Smooth muscle cell (in vitro differentiated cells): Measurements from ENCODE around the gene ARPC5. TPM values are rescaled to one million over a fixed set of nuclear protein-coding genes. Genes with fewer than 3 reads are reported as not detected.

ENCODE experiments used
- DNase-seq: peaks from one replicate; lab custom pipeline; 2025; ENCODE audit not compliant: unreplicated experiment; lab: John Stamatoyannopoulos, UW
- H2AFZ ChIP-seq: fragments of 200-600 bp; sonication (generic); 2 replicates; pipeline ENCODE4 v1.6.0; 2016; ENCODE audit warnings: antibody characterized with exemption, low read depth, mild to moderate bottlenecking
- H3F3A ChIP-seq: fragments of 200-600 bp; sonication (generic); 2 replicates; pipeline ENCODE4 v1.6.0; 2017; ENCODE audit warnings: antibody characterized with exemption, low read depth
- H3K27ac ChIP-seq: fragments of 200-600 bp; sonication (generic); 2 replicates; pipeline ENCODE4 v1.5.1; 2016; ENCODE audit warnings: low read depth, mild to moderate bottlenecking
- H3K27me3 ChIP-seq: fragments of 200-600 bp; sonication (generic); 2 replicates; pipeline ENCODE4 v1.6.1; 2016; ENCODE audit warnings: low read depth, mild to moderate bottlenecking
- H3K36me3 ChIP-seq: fragments of 200-600 bp; sonication (generic); 2 replicates; pipeline ENCODE4 v1.5.1; 2016; ENCODE audit warnings: low read depth
- H3K4me1 ChIP-seq: fragments of 200-600 bp; sonication (generic); 2 replicates; pipeline ENCODE4 v1.5.1; 2016; ENCODE audit warnings: low read depth
- H3K4me2 ChIP-seq: fragments of 200-600 bp; sonication (generic); 2 replicates; pipeline ENCODE4 v1.6.0; 2016; ENCODE audit warnings: mild to moderate bottlenecking
- H3K4me3 ChIP-seq: fragments of 200-600 bp; sonication (generic); 2 replicates; pipeline ENCODE4 v1.5.1; 2016; ENCODE audit warnings: mild to moderate bottlenecking
- H3K79me2 ChIP-seq: fragments of 200-600 bp; sonication (generic); 2 replicates; pipeline ENCODE4 v1.6.0; 2016; ENCODE audit warnings: low read depth, mild to moderate bottlenecking
- H3K9ac ChIP-seq: fragments of 200-600 bp; sonication (generic); 2 replicates; pipeline ENCODE4 v1.6.0; 2016; ENCODE audit warnings: low read depth
- H3K9me3 ChIP-seq: fragments of 200-600 bp; sonication (generic); replicated peaks from 2 replicates; pipeline ENCODE4 v1.5.1; 2016; ENCODE audit warnings: low read depth
- H4K20me1 ChIP-seq: fragments of 200-600 bp; sonication (generic); 2 replicates; pipeline ENCODE4 v1.6.0; 2016; ENCODE audit warnings: low read depth
- WGBS: methylation state at CpG from one replicate; pipeline ENCODE4 v1.1.7; 2016; ENCODE audit warnings: low lambda C conversion rate; 5-methylcytosine and 5-hydroxymethylcytosine counted together
- polyA plus RNA-seq: library from polyadenylated mRNA; unstranded; fragments of >200 nt; fragmentation: Nextera tagmentation; extraction: Ambion mirVana; gene quantifications from 2 replicates; pipeline ENCODE4 v1.2.1, GENCODE V29; 2016
- total RNA-seq: library from RNA; depleted of rRNA; stranded (reverse); fragments of >200 nt; gene quantifications from 2 replicates; pipeline ENCODE4 v1.2.3, GENCODE V29; 2014
- TF ChIP-seq, protein P1 (sequence below): fragments of 200-600 bp; sonication (generic); IDR thresholded peaks from 2 replicates; pipeline ENCODE4 v1.5.1; 2017; ENCODE audit warnings: borderline replicate concordance, mild to moderate bottlenecking, antibody characterized with exemption; ENCODE audit not compliant: insufficient read depth, poor library complexity, severe bottlenecking

The ARPC5 gene
- total and polyA plus RNA-seq, 2 experiments from 2014 or later, result 188 to 205 TPM

DNA sequence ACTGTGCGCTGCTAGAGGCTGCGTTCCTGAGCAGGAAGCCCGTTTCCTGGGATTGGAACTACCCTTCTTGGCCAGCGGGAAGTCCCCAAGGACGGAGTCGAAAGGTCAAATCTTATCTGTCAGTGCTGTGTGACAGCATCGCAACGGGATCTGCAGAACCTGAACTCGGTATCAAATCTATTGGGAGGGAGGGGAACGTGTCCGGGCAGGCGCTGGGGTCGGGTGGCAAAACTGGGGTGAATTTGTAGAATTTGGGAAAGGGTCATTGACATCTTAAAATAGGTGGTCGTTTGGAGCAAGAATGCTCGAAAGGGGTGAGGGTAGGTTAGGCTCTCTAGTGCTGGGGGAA, 725 bp upstream of the ARPC5 start:
- H2AFZ ChIP-seq, result peak overlapping the region; percentile 81
- peaks cover 40% of the 10 kb centered on the region for H3K79me2 ChIP-seq
- H3K4me2 ChIP-seq, result peak overlapping the region; percentile 82
- H3K27me3 ChIP-seq, result peaks cover 11% of the 10 kb centered on the region
- peaks cover 5% of the 10 kb centered on the region for H3F3A ChIP-seq
- no peaks in the 10 kb centered on the region for H3K9me3 ChIP-seq
- no peak overlapping the region for H3K9ac ChIP-seq
- peak overlapping the region; percentile 89 for H3K4me3 ChIP-seq
- no peaks in the 10 kb centered on the region for H3K36me3 ChIP-seq
- peaks cover 33% of the 10 kb centered on the region for H4K20me1 ChIP-seq
- no peak for DNase-seq
- TF ChIP-seq, protein P1, sequence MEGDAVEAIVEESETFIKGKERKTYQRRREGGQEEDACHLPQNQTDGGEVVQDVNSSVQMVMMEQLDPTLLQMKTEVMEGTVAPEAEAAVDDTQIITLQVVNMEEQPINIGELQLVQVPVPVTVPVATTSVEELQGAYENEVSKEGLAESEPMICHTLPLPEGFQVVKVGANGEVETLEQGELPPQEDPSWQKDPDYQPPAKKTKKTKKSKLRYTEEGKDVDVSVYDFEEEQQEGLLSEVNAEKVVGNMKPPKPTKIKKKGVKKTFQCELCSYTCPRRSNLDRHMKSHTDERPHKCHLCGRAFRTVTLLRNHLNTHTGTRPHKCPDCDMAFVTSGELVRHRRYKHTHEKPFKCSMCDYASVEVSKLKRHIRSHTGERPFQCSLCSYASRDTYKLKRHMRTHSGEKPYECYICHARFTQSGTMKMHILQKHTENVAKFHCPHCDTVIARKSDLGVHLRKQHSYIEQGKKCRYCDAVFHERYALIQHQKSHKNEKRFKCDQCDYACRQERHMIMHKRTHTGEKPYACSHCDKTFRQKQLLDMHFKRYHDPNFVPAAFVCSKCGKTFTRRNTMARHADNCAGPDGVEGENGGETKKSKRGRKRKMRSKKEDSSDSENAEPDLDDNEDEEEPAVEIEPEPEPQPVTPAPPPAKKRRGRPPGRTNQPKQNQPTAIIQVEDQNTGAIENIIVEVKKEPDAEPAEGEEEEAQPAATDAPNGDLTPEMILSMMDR, result no peak
- H3K27ac ChIP-seq, result no peak overlapping the region
- peaks cover 30% of the 10 kb centered on the region for H3K4me1 ChIP-seq
- WGBS, result 7% methylated on average over 15 of the region's 15 CpGs

DNA sequence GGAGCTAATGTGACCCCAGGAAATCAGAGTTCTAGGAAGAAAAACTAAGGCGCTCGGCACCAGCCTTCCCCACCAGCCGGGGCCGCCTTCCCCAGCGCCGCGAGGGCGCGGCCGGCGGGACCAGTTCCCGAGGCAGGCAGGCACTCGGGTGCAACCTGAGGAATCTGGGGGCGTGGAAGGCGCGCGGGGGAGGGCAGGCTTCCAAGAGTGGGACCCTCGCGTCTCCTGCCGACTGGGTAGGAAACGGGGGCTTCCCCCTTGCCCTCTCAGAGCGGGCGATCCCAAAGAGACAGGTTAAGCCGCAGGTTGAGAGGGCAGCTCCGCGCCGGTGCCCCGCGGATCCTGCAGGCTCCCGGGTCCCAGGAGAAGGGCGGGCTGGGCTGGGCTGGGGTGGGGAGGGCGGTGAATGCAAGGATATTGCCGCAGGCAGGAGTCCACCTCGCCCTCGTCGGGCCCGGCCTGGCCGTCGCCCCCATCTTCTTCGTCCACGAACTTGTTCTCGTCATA, 431 bp downstream of the ARPC5 start:
- Histone ChIP-seq H3K79me2 (peaks cover 50% of the 10 kb centered on the region), H3K9me3 (no peaks in the 10 kb centered on the region), H3F3A (peaks cover 10% of the 10 kb centered on the region), H3K4me3 (peak overlapping the region; percentile 89), H3K36me3 (peaks cover 5% of the 10 kb centered on the region), H2AFZ (peak overlapping the region; percentile 67), H4K20me1 (peaks cover 45% of the 10 kb centered on the region), H3K4me1 (peaks cover 30% of the 10 kb centered on the region), H3K9ac (peak overlapping the region; percentile 80), H3K27me3 (peaks cover 11% of the 10 kb centered on the region), H3K4me2 (peak overlapping the region; percentile 82), H3K27ac (peak overlapping the region; percentile 79)
- TF ChIP-seq, protein P1, result no peak
- DNase-seq, result no peak
- 2% methylated on average over 25 of the region's 42 CpGs for WGBS

DNA sequence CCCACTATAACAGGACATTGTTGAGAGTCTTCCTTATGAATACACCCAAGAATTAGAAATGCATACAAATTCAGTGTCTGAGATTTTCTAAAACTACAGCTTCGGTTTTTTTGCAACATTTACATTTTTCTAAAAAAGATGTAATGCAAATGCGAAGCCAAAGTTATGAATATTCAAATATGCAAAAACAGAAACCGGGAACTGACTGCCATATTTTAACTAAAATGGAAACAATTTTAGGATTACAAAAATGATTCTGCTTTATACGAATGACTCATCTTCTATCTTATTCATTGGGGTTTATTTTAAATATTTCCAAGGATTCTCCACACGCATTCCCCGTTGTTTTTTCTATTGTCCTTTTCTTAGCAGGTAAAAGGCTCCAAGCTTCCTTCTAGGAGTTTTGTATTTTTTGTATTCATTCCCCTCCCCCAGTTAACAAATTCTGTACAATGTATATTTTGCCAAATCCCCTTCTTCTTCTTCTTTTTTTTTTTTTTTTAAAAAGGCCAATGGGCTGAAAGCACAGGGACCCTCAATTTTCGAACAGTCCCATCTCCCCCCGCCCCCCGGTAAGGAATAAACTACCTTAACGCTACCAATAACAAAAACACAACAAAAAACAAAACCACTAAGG, 1.0 kb downstream of the ARPC5 start:
- Histone ChIP-seq H4K20me1 (peaks cover 46% of the 10 kb centered on the region), H3K4me3 (peak overlapping the region; percentile 89), H3K27me3 (peaks cover 11% of the 10 kb centered on the region), H3K79me2 (peaks cover 55% of the 10 kb centered on the region), H3K4me2 (peak overlapping the region; percentile 82), H3K9ac (peak overlapping the region; percentile 80), H3F3A (peaks cover 10% of the 10 kb centered on the region), H3K4me1 (peaks cover 30% of the 10 kb centered on the region), H3K27ac (peak overlapping the region; percentile 79), H3K36me3 (peaks cover 10% of the 10 kb centered on the region), H3K9me3 (no peaks in the 10 kb centered on the region), H2AFZ (peak overlapping the region; percentile 67)
- TF ChIP-seq, protein P1, result no peak
- 1% methylated on average over 10 of the region's 10 CpGs for WGBS
- DNase-seq, result no peak
